HG02938 (cell line): ENCODE results near the gene CEACAM21.

Source experiments
- ATAC-seq: cut with Tn5 transposase; IDR thresholded peaks from one replicate; pipeline ENCODE4 v1.9.1; 2021; ENCODE audit warnings: mild to moderate bottlenecking, moderate library complexity; ENCODE audit not compliant: unreplicated experiment

Gene CEACAM21

DNA sequence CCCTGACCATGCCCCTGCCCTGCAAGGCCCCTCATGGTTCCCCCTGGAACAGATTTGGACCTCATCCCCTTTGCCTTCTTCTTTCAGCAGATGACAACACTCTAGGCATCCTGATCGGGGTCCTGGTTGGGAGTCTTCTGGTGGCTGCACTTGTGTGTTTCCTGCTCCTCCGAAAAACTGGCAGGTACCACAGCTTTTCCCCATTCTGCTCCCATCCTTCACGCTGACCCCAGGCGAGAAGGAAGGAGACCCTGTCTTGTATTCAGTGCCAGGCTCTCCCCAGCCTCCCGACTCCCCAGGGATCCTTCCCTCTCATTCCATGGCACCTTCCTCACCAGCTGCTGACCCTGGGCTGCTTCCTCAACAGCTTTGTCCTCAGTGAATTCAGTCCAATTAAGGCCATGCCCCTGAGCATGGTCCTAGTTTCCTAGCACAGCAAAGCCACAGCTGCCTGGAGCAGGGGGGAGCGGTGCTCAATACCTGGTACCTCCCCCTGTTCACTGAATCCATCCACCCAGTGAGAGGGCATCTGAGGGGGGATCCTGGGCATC lies 8.4 kb downstream of the CEACAM21 start:
- no peak for ATAC-seq

DNA sequence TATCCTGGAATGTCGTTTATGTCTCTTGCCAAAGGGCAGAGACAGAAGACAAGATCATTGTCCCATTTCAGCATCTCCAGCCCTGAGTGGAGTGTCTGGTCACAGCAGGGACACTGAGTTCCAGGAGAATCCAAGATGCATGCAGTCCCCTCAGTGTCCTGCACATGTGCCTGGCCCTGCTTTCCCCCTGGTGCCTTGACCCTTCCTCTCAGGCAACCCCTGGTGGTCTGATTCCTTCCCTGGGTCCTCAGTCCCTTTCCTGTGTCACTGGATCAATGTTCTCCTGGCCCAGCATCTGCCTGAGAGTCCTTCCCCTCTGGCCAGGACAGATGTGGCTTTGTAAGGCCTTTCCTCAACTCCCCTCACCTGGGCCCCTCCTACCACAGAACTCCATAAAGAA lies 9.0 kb downstream of the CEACAM21 start:
- no peak for ATAC-seq

DNA sequence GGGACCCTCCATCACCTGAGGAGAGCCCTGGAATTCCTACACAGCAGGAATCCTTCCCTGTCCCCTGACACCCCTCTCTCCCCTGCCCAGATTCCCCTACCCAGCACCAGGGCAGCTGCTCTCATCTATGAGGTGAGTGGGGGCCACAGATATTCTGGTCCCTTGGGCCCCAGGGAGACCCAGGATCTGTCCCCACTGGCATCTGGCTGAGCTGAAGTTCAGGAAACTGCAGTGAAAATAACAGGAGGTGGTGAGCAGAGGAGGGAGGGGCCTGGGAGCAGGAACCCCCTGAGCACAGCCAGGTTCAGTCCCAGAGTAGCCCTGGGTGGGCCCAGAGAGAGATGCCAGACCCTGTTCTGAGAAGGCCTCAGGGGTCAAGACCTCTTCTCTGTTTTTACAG lies 10.1 kb downstream of the CEACAM21 start:
- ATAC-seq: no peak

DNA sequence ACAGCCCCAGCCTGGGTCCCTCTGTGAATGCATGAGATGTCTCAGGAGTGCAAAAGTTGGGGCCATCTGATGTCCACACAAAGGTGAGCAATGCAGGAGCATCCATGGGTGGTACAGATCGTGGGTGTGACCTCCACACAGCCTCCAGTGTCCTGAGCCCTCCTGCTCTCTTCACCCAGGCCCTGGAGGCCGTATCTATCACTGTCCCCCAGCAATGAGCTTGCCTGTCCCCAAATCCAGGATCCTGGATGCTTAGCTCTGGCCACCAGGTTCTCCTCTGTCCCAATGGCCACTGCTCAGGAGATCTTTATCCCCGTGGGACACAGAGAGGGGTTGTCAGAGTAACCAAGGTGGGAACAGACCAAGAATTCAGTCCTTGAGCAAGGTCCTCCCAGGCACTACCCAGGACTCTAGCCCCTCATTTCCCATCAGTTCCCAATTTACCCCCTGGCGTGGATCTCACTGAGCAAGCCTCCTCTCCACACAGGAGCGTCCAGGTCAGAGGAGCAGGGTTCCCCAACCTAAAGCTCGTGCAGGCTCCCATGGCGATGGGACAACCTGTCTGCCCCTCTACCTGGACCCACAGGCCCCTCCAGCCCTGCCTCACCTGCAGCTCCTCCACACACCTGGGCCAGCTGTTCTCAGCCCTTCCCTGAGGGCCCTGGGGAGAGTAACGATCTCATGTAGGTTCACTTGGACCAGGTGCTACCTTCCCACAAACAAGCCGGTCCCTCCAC lies 11.3 kb downstream of the CEACAM21 start:
- ATAC-seq: no peak

DNA sequence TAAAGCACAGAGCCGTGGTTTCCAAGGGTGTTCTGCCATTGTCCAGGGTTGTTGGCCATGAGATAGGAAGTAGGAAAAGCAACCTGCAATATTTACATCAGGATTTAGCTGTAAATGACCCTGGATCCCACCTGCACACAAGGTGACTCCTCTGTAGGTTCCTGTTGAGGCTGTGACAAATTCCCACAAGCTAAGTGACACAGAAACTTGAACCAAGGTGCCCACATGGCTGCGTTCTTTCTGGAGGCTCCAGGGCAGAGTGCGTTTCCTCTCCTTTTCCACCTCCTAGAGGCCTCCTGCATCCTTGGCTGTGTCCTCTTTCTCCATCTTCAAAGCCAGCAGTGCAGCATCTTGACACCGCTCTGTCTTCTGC lies 11.9 kb downstream of the CEACAM21 start:
- no peak for ATAC-seq

DNA sequence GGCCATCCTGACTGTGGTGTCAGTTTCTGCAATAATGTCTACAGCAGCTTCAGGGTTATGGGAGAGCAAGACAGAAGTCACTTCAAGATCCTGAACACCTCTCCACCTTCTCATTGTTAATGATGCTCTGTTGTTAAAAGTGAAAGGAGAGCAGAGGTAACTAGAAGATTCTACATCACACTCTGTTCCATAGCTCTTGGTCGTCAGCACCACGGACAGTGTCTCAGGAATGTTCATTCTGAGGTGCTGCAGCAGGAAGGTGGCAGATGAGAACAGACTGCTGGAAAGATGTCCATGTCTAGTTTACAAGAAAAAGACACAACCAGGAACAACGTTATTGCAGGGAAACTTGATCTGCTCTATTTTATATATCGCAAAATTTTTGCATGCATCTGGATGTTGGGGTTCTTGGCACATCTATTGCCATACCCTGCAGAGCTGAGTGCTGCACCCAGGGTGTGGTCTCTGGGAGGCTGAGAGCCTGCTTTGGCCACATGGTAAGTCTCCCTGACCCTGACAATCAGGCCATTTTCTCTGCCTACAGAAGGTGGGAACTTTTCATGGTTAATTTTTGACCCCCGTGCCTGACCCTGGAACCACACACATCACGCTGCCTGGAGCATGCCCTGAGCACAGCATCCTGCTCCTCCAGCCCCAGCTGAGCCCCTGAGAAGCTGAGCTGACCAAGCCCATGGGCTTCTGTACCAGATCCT lies 12.7 kb downstream of the CEACAM21 start:
- no peak for ATAC-seq

DNA sequence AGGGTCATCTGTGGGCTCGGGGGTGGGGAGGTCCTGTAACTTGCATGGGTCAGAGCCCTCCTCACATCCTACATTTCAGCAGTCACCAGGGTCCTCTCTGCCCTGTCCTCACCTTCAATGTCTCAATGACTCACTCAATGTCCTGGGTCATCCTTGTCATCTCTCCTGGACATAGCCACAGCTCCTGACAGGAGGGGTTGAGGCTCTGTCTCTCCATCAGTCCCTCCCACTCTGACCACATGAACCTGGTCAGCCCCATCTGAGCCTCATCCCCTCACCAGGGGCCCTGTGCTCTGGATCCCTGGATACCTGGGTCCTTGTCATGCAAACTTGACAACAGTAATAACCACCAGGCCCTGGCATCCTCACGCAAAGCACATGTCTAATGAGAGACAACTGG lies 13.4 kb downstream of the CEACAM21 start:
- no peak for ATAC-seq

DNA sequence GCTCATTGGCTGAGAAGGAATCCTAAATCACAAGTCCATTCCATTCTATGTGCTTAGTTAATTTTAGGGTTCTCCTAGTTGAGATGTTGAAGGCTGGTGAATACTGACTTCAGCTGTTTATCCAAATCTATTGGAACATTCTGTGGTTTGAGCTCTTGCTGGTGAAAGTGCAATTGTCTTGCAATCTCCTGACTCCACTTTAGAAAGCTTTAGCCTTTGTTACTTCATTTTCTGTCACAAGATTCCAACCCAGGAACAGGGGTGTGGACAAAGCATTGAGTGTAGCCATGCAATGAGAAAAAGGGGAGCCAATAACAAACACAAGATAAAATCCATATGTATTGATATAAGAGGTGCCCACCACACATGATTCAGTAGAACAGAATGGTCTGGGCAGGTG lies 15.0 kb downstream of the CEACAM21 start:
- ATAC-seq: no peak

DNA sequence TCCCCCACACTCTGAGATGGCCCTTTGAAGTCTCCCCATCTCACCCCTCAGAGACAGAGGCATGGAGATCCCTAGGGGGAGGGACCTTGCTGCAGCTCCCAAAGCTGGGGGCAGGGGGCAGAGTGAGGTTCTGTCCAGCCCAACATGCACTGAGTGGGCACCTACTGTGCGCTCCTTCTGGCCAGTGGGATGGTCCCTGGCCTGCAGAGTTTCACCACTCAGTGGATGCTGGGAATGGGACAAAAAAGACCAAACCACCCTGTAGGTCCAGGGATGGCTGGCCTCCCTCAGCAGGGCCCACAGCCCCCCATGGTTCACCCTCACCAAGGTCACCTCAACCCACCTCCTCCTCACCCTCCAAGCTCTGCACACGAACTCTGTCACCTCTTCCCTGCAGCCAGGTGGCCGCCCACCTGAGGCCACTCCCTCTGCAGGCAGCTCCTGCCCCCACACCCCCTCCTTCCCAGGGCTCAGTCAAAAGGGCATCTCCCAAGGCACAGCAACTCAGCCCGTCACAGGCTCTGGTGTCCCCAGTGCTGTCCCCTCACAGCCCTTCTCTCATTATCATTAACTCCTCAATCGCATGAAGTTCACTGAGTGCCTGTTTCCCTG lies 16.1 kb downstream of the CEACAM21 start:
- no peak for ATAC-seq

DNA sequence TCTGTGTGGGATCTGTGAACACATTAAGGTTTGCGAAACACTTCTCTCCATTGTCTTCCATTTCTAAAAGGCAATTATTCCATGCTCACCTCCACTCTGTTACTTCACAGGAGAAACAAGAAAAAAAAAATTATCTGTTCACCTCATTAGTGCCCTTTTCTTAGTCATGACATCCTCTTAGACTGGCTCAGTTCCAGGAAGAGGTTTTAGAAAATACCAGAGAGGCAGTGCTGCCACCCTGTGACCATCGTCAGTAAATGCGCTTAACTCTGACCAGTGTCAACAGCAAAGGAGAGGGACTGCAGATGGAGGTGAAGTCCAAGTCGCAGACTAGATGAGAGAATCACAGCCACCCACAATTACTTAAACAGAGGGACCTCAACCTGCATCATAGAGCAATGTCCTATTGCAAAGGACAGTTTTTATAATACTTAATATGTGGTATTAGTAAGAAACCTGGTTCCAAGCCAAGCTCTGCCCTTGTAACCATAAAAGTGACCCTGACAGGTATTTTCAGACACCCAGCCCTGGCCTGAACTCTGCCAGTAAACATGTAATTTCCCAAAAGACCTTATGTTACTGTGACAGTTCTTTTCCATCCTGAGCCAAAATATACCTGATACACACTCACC lies 19.4 kb downstream of the CEACAM21 start:
- peak; percentile 70 for ATAC-seq

DNA sequence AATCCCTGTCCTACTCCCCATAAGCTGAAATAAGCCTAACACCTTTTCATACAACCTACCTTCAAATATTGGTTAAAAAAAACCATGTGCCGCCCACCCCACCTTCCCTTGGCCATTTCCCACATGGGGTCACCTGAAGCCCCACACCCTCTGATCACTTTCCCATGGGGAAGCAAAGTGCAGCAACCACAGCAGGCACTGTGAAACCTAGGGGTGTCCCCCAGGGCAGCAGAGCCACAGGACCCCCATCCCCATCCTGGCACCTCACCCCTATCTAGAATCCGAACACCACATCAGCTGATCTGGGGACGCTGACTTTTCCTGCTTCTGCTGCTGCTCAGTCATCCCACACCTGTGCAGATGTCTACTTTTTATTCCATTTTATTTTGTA lies 19.9 kb downstream of the CEACAM21 start:
- no peak for ATAC-seq

DNA sequence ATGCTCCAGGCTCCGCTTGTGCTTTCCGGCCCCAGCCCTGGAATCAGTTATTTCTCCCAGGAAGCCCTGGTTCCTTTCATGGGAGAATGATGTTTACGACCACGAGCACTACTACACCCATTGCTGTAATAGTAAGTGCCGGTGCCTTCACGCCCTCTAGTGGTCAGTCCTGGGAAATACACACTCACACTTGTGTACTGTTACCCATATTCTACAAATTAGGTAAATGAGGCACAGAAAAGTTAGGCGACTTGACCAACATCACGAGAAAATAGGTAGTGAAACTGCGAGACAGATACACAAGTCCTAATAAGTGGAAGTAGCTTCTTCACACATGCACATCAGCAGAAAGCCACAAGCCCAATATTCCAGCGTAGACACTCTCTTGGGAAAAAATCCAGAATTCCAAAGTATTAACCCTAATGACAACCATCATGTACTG lies 21.7 kb downstream of the CEACAM21 start:
- ATAC-seq: no peak

DNA sequence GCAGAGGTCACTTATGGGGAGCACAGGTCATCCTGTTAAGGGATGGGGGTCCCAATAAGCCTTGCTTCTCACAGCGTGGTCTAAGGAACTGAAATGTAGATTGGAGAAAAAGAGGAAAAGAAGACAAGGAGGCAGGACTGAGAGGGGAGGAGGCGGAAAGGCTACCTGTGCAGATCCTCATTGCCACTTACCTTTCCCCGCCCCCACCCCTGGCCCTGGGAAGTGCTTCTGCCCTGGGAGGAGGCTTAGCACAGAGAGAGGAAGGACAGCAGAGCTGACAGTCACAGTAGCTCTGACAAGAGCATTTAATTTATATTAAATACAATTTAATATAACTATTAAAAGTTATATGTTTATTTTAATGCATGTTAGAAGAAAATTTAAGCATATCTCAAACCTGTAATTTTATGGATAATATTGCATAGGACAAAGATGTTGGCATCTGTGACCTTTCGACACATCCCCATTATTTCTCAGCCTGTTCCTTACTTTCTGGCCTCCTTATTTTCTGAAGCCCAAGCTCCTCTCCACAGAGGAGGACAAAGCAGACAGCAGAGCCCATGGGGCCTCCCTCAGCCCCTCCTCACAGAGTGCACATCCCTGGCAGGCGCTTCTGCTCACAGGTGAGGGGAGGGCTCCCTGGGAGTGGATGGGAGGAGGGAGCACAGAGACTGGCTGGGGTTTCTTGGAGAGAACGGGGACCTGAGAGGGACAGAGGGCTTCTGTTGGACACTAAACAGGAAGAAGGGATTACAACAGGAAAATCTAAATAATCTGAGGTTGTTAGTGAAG lies 23.4 kb downstream of the CEACAM21 start:
- no peak for ATAC-seq

DNA sequence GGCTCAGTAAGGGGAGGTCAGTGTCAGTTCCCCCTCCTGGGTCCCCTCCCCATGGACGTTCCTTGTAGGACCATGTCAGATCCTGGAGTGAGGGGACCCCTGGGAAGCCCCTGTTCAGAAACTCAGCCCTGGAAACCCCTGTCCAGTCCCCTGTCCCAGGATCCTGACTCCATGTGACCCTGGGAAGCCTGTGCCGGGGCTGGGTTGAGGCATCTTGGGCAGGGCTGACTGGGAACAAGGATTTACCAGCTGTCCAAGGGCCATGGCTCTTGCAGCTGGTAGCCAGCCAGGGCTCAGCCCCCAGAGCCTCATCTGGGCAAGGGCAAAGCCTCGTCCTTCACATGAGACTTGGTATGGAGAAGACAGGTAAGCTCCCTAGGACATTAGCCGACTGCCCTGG lies 25.8 kb downstream of the CEACAM21 start:
- ATAC-seq: no peak

DNA sequence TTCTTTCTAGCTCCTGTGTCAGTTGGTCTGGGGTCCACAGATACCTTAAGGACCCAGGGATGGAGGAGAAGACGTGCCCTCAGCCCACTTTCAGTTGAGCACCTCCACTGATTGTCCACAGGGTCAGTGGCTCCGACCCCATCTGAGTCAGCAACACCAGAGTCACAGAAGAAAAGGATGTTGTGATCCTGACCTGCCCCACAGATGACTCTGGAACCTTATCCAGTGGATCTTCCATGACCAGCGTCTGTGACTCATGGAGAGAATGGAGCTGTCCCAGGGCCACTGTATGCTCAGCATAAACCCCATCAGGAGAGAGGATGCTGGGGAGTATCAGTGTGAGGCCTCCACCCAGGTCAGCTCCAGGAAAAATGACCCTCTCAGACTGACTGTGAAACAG lies 28.9 kb downstream of the CEACAM21 start:
- ATAC-seq: no peak

DNA sequence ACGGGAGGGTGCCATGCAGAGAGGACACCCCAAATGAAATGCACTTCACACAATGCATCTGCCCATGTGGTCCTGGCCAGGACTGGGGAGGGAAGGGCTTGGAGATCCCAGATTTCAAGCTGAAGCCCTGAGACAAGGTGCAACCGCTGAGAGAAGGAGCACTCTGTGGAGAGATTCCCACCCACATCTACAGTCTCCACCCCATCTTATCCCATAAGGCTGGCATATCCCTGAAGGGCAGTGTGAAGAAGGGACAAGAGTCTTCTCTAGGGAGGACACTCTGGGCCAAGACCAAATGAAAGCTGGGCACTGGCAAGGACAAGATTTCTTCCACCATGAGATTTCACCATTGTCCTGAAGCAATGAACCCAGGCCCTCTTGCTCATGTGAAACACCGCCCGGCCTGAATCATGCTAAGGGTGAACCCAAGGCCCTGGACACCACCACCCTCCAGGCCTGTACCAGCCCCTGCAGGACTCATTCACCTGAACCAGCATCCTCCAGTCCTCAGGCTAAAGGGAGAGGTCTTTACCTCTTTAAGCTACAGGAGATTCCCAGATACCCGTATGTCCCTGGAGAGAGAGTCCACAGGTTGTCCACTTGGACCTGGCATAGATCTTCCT lies 30.4 kb downstream of the CEACAM21 start:
- no peak for ATAC-seq

DNA sequence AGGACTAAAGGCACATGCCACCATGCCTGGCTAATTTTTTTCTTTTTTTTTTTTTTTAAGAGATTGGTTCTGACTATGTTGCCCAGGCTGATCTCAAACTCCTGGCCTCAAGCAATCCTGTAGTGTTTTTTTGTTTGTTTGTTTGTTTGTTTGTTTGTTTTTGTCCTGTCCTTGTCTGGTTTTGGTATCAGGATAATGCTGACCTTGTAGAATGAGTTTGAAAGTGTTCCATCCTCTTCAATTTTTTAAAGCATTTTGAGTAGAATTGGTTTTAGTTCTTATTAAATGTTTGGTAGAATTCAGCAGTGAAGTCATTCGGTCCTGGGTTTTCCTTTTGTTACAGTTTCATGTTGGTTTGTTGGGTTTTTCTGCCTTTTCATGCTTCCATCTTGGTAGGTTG lies 31.7 kb downstream of the CEACAM21 start:
- no peak for ATAC-seq

DNA sequence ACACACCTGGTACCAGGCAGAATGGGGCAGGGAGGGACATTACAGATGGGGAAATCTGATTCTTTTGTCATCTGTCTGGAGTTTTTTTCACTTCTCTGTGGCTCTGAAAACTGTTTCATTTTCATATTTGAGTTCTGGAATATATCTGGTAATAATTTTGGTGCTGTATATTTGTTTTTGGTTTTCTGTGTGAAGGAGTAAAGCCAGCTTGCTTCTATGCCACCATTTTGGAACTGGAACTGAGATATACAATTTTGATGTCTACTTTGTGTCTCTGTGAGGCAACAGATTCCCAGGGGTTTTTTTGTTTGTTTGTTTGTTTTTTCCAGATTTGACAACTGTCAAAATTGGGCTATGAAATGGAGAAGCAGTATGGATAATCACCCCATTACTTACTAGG lies 34.8 kb downstream of the CEACAM21 start:
- ATAC-seq: no peak

DNA sequence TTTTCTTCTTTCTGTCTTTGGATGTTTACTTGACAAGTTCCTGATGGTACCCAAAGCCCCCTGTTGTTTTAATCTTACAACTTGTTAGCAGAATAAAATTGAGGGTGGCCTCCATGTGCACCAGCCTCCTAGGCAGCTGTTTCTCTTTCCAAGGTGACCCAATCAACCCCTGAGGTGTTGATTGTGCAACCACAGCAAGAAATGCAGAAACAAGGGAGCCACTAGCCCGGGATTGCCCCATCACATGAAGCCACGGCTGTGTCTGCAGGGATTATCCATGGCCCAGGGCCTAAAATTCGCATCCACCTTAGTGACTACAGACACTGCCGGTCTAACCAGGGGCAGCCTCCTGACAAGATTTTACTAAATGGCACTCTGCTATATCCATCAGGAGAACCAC lies 36.5 kb downstream of the CEACAM21 start:
- no peak for ATAC-seq

DNA sequence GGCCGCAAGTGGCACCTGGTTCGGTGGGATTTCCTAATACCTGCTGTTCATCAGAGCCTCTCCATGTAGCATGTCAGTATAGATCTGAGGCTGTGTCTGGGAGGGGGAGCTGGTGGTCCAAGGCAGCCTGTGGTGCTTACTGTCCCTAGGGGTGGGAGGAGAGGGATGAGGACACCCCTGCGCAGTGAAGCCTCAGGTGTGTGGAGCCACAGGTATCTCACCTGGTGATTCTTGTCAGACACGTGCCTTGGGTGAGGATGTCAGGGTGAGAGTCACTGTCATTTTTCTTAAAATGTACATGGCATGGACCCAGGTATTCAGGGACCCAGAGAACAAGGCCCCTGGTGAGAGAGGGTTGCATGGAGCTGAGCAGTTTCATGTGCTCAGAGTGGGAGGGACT lies 39.2 kb downstream of the CEACAM21 start:
- no peak for ATAC-seq
